Spinal cord (tissue), 10 donors: ENCODE results near the gene TMEM248. TPM values are rescaled to one million over a fixed set of nuclear protein-coding genes. Genes with fewer than 3 reads are reported as not detected.
A peak's percentile ranks its signal among the peaks of the same experiment; 100 is the strongest.
"Not testable (repeated sequence)": the region's sequence is repeated elsewhere in the genome, so short reads cannot be mapped to it uniquely, and the experiment has no call there.

ENCODE experiments used
- DNase-seq, 6 donors: peaks; one replicate each; pipeline versions ENCODE4 v3.0.0 to v3.0.0-alpha.2; 2013 to 2015; ENCODE audit warnings: low spot score in 6 of 6, low read depth in 4 of 6
- H3K27ac ChIP-seq: one replicate; pipeline ENCODE4 v1.5.1; 2013; ENCODE audit warnings: low read depth, low read length, control low read depth
- H3K27me3 ChIP-seq: one replicate; pipeline ENCODE4 v1.6.1; 2013; ENCODE audit warnings: low read length; ENCODE audit not compliant: control insufficient read depth, insufficient read depth
- H3K36me3 ChIP-seq: one replicate; pipeline ENCODE4 v1.6.1; 2013; ENCODE audit warnings: low read length; ENCODE audit not compliant: control insufficient read depth, insufficient read depth
- H3K4me1 ChIP-seq: one replicate; pipeline ENCODE4 v1.6.1; 2013; ENCODE audit warnings: low read length; ENCODE audit not compliant: control insufficient read depth, insufficient read depth
- H3K4me3 ChIP-seq: one replicate; pipeline ENCODE4 v1.5.1; 2013; ENCODE audit warnings: low read depth, low read length, control low read depth
- H3K9me3 ChIP-seq: one replicate; pipeline ENCODE4 v1.6.1; 2013; ENCODE audit warnings: low read length; ENCODE audit not compliant: control insufficient read depth, insufficient read depth
- WGBS: methylation state at CpG from one replicate; pipeline ENCODE4 v1.1.5; 2013; ENCODE audit warnings: missing lambda C conversion rate; ENCODE audit not compliant: insufficient coverage; 5-methylcytosine and 5-hydroxymethylcytosine counted together
- polyA plus RNA-seq, 2 donors: library from polyadenylated mRNA; unstranded; fragments of 120-200 nt; gene quantifications; one replicate each; pipeline ENCODE4 v1.2.1, GENCODE V29; 2013; ENCODE audit not compliant: insufficient read length in 2 of 2
- total RNA-seq, 2 donors: library from RNA; depleted of rRNA in 1 of 2; stranded (reverse); fragments of 120-200 nt in 1 of 2; fragments of >200 nt in 1 of 2; gene quantifications; one replicate each; pipeline versions ENCODE4 v1.2.3 to v1.2.4, GENCODE V29; 2013 to 2014
- donor health status: healthy.

The TMEM248 gene
- total and polyA plus RNA-seq, 4 donors, result 68.2 to 101 (median 76.2) TPM

GRCh38 chr7:66958538-66959350, 37.7 kb downstream of the TMEM248 start:
- peak in 1 of 6 donors; percentile 6 for DNase-seq
- no peak overlapping the region for H3K27ac ChIP-seq

GRCh38 chr7:66960192-66960591, 39.2 kb downstream of the TMEM248 start:
- 95% methylated on average over 3 of the region's 4 CpGs for WGBS
- Histone ChIP-seq H3K4me1 (no peaks in the 10 kb centered on the region), H3K27me3 (no peaks in the 10 kb centered on the region), H3K36me3 (peaks cover 36% of the 10 kb centered on the region), H3K27ac (no peak overlapping the region), H3K4me3 (no peak overlapping the region), H3K9me3 (no peaks in the 10 kb centered on the region)
- DNase-seq, result no peak

More at GRCh38 chr7:66958538-66959350, 37.7 kb downstream of the TMEM248 start:
- 89% methylated on average over 15 of the region's 17 CpGs for WGBS
- H3K4me1 ChIP-seq, result no peaks in the 10 kb centered on the region
- peaks cover 48% of the 10 kb centered on the region for H3K36me3 ChIP-seq
- H3K27me3 ChIP-seq, result no peaks in the 10 kb centered on the region
- H3K4me3 ChIP-seq, result no peak overlapping the region
- H3K9me3 ChIP-seq, result no peaks in the 10 kb centered on the region

- Histone ChIP-seq H3K4me3 (no peak overlapping the region), H3K27ac (no peak overlapping the region), H3K4me1 (no peaks in the 10 kb centered on the region), H3K36me3 (peaks cover 32% of the 10 kb centered on the region), H3K27me3 (no peaks in the 10 kb centered on the region), H3K9me3 (no peaks in the 10 kb centered on the region)
- WGBS, result 100% methylated on average over 5 of the region's 5 CpGs
- no peak for DNase-seq
Measured at GRCh38 chr7:66961096-66961495, 40.1 kb downstream of the TMEM248 start.

GRCh38 chr7:66964411-66964810, 43.4 kb downstream of the TMEM248 start:
- no peak overlapping the region for H3K27ac ChIP-seq
- 86% methylated on average over 2 of the region's 4 CpGs for WGBS
- no peaks in the 10 kb centered on the region for H3K9me3 ChIP-seq

GRCh38 chr7:66967029-66967428, 46.0 kb downstream of the TMEM248 start:
- no peak overlapping the region for H3K27ac ChIP-seq
- no peaks in the 10 kb centered on the region for H3K9me3 ChIP-seq
- no peaks in the 10 kb centered on the region for H3K4me1 ChIP-seq
- no peak overlapping the region for H3K4me3 ChIP-seq
- H3K36me3 ChIP-seq, result no peaks in the 10 kb centered on the region
- no peaks in the 10 kb centered on the region for H3K27me3 ChIP-seq
- no peak for DNase-seq
- WGBS, result 88% methylated on average over 5 of the region's 6 CpGs

More at GRCh38 chr7:66964411-66964810, 43.4 kb downstream of the TMEM248 start:
- Histone ChIP-seq H3K4me1 (no peaks in the 10 kb centered on the region), H3K4me3 (no peak overlapping the region), H3K27me3 (no peaks in the 10 kb centered on the region), H3K36me3 (peaks cover 15% of the 10 kb centered on the region)
- DNase-seq, result no peak

GRCh38 chr7:66969001-66969400, 48.0 kb downstream of the TMEM248 start:
- H3K36me3 ChIP-seq, H3K27ac ChIP-seq, H3K27me3 ChIP-seq, DNase-seq, H3K9me3 ChIP-seq, H3K4me1 ChIP-seq, H3K4me3 ChIP-seq: not testable (repeated sequence)
- WGBS, result 95% methylated on average over 4 of the region's 5 CpGs

GRCh38 chr7:66970310-66970709, 49.3 kb downstream of the TMEM248 start:
- Histone ChIP-seq H3K9me3 (no peaks in the 10 kb centered on the region), H3K4me3 (no peak overlapping the region), H3K27me3 (no peaks in the 10 kb centered on the region), H3K27ac (no peak overlapping the region), H3K36me3 (no peaks in the 10 kb centered on the region), H3K4me1 (no peaks in the 10 kb centered on the region)
- DNase-seq, result no peak
- 94% methylated on average over 3 of the region's 5 CpGs for WGBS

GRCh38 chr7:66974986-66975590, 54.1 kb downstream of the TMEM248 start:
- WGBS, result 83% methylated on average over 14 of the region's 15 CpGs
- Histone ChIP-seq H3K4me3 (no peak overlapping the region), H3K27me3 (no peaks in the 10 kb centered on the region), H3K27ac (no peak overlapping the region), H3K9me3 (no peaks in the 10 kb centered on the region), H3K36me3 (no peaks in the 10 kb centered on the region), H3K4me1 (no peaks in the 10 kb centered on the region)
- no peak for DNase-seq

- not testable (repeated sequence) for H3K9me3 ChIP-seq, H3K27me3 ChIP-seq, DNase-seq, H3K27ac ChIP-seq, H3K4me3 ChIP-seq, H3K36me3 ChIP-seq, H3K4me1 ChIP-seq
- no CpG with 5 or more reads among the region's 5 CpGs for WGBS
Measured at GRCh38 chr7:66978312-66978711, 57.3 kb downstream of the TMEM248 start.

- DNase-seq, H3K27me3 ChIP-seq, H3K27ac ChIP-seq, H3K4me1 ChIP-seq, H3K4me3 ChIP-seq, H3K9me3 ChIP-seq, H3K36me3 ChIP-seq: not testable (repeated sequence)
- 100% methylated on average over 1 of the region's 2 CpGs for WGBS
Measured at GRCh38 chr7:66979013-66979412, 58.0 kb downstream of the TMEM248 start.
